HepG2 (cell line): ENCODE data around the gene ALK. TPM values are rescaled to one million over a fixed set of nuclear protein-coding genes. Genes with fewer than 3 reads are reported as not detected.

ENCODE experiments used
- ATAC-seq: fragments of 200-7000 bp; cut with Tn5 transposase; 3 replicates; pipeline ENCODE4 v1.9.1; 2020; ENCODE audit warnings: mild to moderate bottlenecking, moderate library complexity
- BruUV-seq: library from RNA; stranded (reverse); fragments of 400-500 nt; replicated peaks from 2 replicates; lab custom pipeline; 2021; lab: Mats Ljungman, UMichigan
- CTCF ChIA-PET: fragments of 300-600 bp; formaldehyde crosslinking; extraction: SDS; loops from one replicate; lab custom pipeline; 2021; ENCODE audit warnings: low total read pairs, inconsistent platforms, low intra/inter-chr PET ratio; lab: Yijun Ruan, JAX
- POLR2A ChIA-PET: fragments of 350-600 bp; sonication (Branson Sonifier 250); formaldehyde crosslinking; loops from one replicate; lab custom pipeline; 2020; ENCODE audit warnings: antibody characterized with exemption, inconsistent platforms; lab: Yijun Ruan, JAX
- DNase-seq: peaks from one replicate; pipeline ENCODE4 v3.0.0-alpha.2; 2015; ENCODE audit warnings: low spot score
- FAIRE-seq: peaks from 3 replicates; lab custom pipeline; 2011; peaks lifted over from hg19 to GRCh38; lab: Jason Lieb, UNC
- H2AFZ ChIP-seq: one replicate; pipeline ENCODE4 v1.6.1; 2011; ENCODE audit warnings: low read length, inconsistent platforms
- H3K27ac ChIP-seq: fragments of 300-600 bp; 3 replicates; pipeline ENCODE4 v1.8.0; 2011; ENCODE audit warnings: mixed run types, mild to moderate bottlenecking, mixed read lengths, low read length, inconsistent platforms; ENCODE audit not compliant: insufficient read depth; ENCODE audit errors: extremely low read length
- H3K27me3 ChIP-seq, 2 experiments: fragments of 200-600 bp in 1 of 2; 2 replicates in 1 of 2; 3 replicates in 1 of 2; pipeline versions ENCODE4 v1.6.0 to v1.8.0; 2011; ENCODE audit warnings: low read length in 2 of 2, mild to moderate bottlenecking in 2 of 2, moderate library complexity in 2 of 2, inconsistent platforms in 1 of 2; ENCODE audit not compliant: insufficient read depth in 2 of 2, control insufficient read depth in 1 of 2
- H3K36me3 ChIP-seq, 2 experiments: fragments of 200-600 bp in 1 of 2; replicated peaks in 1 of 2; 2 replicates in 1 of 2; 3 replicates in 1 of 2; pipeline versions ENCODE4 v1.5.1 to v1.8.0; 2011; ENCODE audit warnings: low read length in 2 of 2, inconsistent platforms in 1 of 2; ENCODE audit not compliant: insufficient read depth in 2 of 2, control insufficient read depth in 1 of 2
- H3K4me1 ChIP-seq: 2 replicates; pipeline ENCODE4 v1.5.1; 2012; ENCODE audit warnings: low read length, inconsistent platforms; ENCODE audit not compliant: insufficient read depth
- H3K4me2 ChIP-seq: 2 replicates; pipeline ENCODE4 v1.6.0; 2011; ENCODE audit warnings: low read depth, low read length, inconsistent platforms
- H3K4me3 ChIP-seq, 3 experiments: fragments of 200-600 bp in 1 of 3; sonication (generic), shearing (Covaris generic) in 1 of 3; replicated peaks in 1 of 3; 2 replicates each; pipeline ENCODE4 v1.5.1; 2011 to 2016; ENCODE audit warnings: low read length in 3 of 3, inconsistent platforms in 2 of 3, low read depth in 2 of 3, mild to moderate bottlenecking in 2 of 3, control low read depth in 1 of 3, mixed read lengths in 1 of 3; ENCODE audit not compliant: insufficient read depth in 1 of 3
- H3K79me2 ChIP-seq: one replicate; pipeline ENCODE4 v1.6.1; 2011; ENCODE audit warnings: low read length, inconsistent platforms; ENCODE audit not compliant: insufficient read depth
- H3K9ac ChIP-seq: 2 replicates; pipeline ENCODE4 v1.6.0; 2011; ENCODE audit warnings: mild to moderate bottlenecking, low read depth, low read length, inconsistent platforms; ENCODE audit not compliant: insufficient read depth
- H3K9me3 ChIP-seq: 2 replicates; pipeline ENCODE4 v1.5.1; 2012; ENCODE audit warnings: mild to moderate bottlenecking, low read length
- H4K20me1 ChIP-seq: 2 replicates; pipeline ENCODE4 v1.6.0; 2011; ENCODE audit warnings: inconsistent platforms, mild to moderate bottlenecking, low read length, moderate library complexity; ENCODE audit not compliant: insufficient read depth
- ERF ChIP-seq: IDR thresholded peaks from 2 replicates; pipeline ENCODE4 v1.6.1; 2018; ENCODE audit warnings: missing biosample characterization, missing genetic modification reagents
- MATR3 ChIP-seq: sonication (generic); formaldehyde crosslinking; IDR thresholded peaks from 2 replicates; pipeline ENCODE4 v1.4.0; 2020; ENCODE audit warnings: missing genetic modification reagents
- NFATC3 ChIP-seq: sonication (generic); formaldehyde crosslinking; IDR thresholded peaks from 2 replicates; pipeline ENCODE4 v1.5.1; 2020; ENCODE audit warnings: mild to moderate bottlenecking, missing genetic modification reagents
- NFIB ChIP-seq: sonication (generic); formaldehyde crosslinking; IDR thresholded peaks from 2 replicates; pipeline ENCODE4 v1.9.0; 2021; ENCODE audit warnings: missing genetic modification reagents, mild to moderate bottlenecking, borderline replicate concordance
- PHF20 ChIP-seq: sonication (generic); formaldehyde crosslinking; IDR thresholded peaks from 2 replicates; pipeline ENCODE4 v1.5.0; 2020; ENCODE audit warnings: mild to moderate bottlenecking, missing genetic modification reagents
- RAD21 ChIP-seq: fragments of 450-650 bp; formaldehyde crosslinking; IDR thresholded peaks from 2 replicates; pipeline ENCODE4 v1.5.0; 2020; ENCODE audit warnings: mild to moderate bottlenecking
- RXRB ChIP-seq: IDR thresholded peaks from 2 replicates; pipeline ENCODE4 v1.6.1; 2016; ENCODE audit warnings: borderline replicate concordance, missing genetic modification reagents, missing compliant biosample characterization
- SKI ChIP-seq: fragments of 450-650 bp; IDR thresholded peaks from one replicate; pipeline ENCODE4 v1.6.1; 2018; ENCODE audit warnings: mild to moderate bottlenecking; ENCODE audit not compliant: partially characterized antibody
- ZFY ChIP-seq: sonication (generic); formaldehyde crosslinking; IDR thresholded peaks from 2 replicates; pipeline ENCODE4 v1.4.0; 2020; ENCODE audit warnings: missing genetic modification reagents
- ZKSCAN1 ChIP-seq: fragments of 150-350 bp; IDR thresholded peaks from 2 replicates; pipeline ENCODE4 v1.6.1; 2014; ENCODE audit warnings: low read length
- ZNF570 ChIP-seq: sonication (generic); formaldehyde crosslinking; IDR thresholded peaks from 2 replicates; pipeline ENCODE4 v1.4.0; 2020; ENCODE audit warnings: mild to moderate bottlenecking, missing genetic modification reagents, borderline replicate concordance
- ZNF672 ChIP-seq: sonication (generic); formaldehyde crosslinking; IDR thresholded peaks from 2 replicates; pipeline ENCODE4 v1.8.1; 2022; ENCODE audit warnings: missing genetic modification reagents
- WGBS: methylation state at CpG from one replicate; pipeline ENCODE4 v1.1.6; 2017; ENCODE audit warnings: low lambda C conversion rate; 5-methylcytosine and 5-hydroxymethylcytosine counted together
- in situ Hi-C: cut with HindIII; loops from 2 replicates; pipeline ENCODE4 v1.10.0; 2017; ENCODE audit warnings: low pct_unique_long_range_greater_than_20kb; ENCODE audit not compliant: extremely low pct_ligation_motif_present
- intact Hi-C: fragments of 100-400 bp; cut with micrococcal nuclease; formaldehyde crosslinking; loops from one replicate; pipeline ENCODE4 v1.10.0; 2022; ENCODE audit not compliant: unreplicated experiment
- polyA plus RNA-seq, 8 experiments: library from polyadenylated mRNA; depleted of rRNA in 3 of 8; stranded (reverse) in 7 of 8; unstranded in 1 of 8; fragments of >200 nt; fragmentation: Illumina TruSeq in 4 of 8; extraction: Trizol in 4 of 8; gene quantifications; 2 replicates each; pipeline versions ENCODE4 v1.2.1 to v1.2.3, GENCODE V29; 2011 to 2016; ENCODE audit warnings: low read depth in 4 of 8, missing spikeins in 1 of 8, mixed read lengths in 1 of 8; ENCODE audit not compliant: insufficient read depth in 1 of 8
- total RNA-seq, 5 experiments: library from RNA; depleted of rRNA; stranded (reverse); fragments of >200 nt; fragmentation: Illumina TruSeq; extraction: Trizol; gene quantifications; 2 replicates each; pipeline ENCODE4 v1.2.3, GENCODE V29; 2016; ENCODE audit warnings: low read depth in 1 of 5
- TF ChIP-seq, protein P1 (sequence below): fragments of 450-650 bp; IDR thresholded peaks from 2 replicates; pipeline ENCODE4 v1.6.1; 2017; ENCODE audit warnings: mild to moderate bottlenecking
- TF ChIP-seq, protein P2 (sequence below): sonication (generic); formaldehyde crosslinking; IDR thresholded peaks from 2 replicates; pipeline ENCODE4 v1.4.0; 2020; ENCODE audit warnings: low read depth, missing genetic modification reagents

The ALK gene
- total and polyA plus RNA-seq, 2 of the 13 experiments (the other 11 are each of a cell fraction or from before 2014, with no cell fraction given), result not detected

DNA sequence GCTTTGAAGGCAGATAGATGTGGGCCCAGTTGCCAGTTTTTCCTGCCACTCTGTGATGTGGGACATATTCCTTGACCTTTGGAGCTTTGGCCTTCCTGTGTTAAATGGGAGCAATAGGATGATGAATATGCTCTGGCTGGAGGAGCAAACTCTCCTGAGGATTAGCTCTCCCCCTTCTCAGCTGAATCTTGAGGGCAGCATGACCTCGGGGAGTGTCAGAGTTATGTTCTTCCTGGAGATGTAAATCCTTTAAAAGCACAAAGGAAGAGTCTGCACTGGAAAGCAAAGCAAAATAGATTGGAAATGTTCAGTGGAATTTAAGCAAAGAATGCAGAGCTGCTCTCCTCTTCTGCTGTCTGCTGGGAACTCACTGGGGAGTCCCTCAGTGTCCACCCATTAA is 160.1 kb downstream of the ALK start:
- in situ Hi-C loops, result no loop called here
- Histone ChIP-seq H3K9me3 (no peaks in the 10 kb centered on the region), H3K79me2 (no peaks in the 10 kb centered on the region), H3K27me3 (no peaks in the 10 kb centered on the region; a peak in 1 of 5 replicates), H3K36me3 (no peaks in the 10 kb centered on the region), H3K9ac (no peak overlapping the region)
- no peak for ATAC-seq
- CTCF ChIA-PET, result no interaction called here
- no TSS peak for BruUV-seq
- TF ChIP-seq MATR3 (CRISPR knock-in tag) (no peak), NFIB (CRISPR knock-in tag) (no peak), ERF (no peak), NFATC3 (CRISPR knock-in tag) (no peak), ZFY (CRISPR knock-in tag) (no peak), SKI (no peak), RAD21 (CRISPR knock-in tag) (no peak), RXRB (no peak), ZNF672 (CRISPR knock-in tag) (no peak), PHF20 (CRISPR knock-in tag) (no peak), ZNF570 (CRISPR knock-in tag) (no peak), ZKSCAN1 (no peak)
- TF ChIP-seq, protein P1, sequence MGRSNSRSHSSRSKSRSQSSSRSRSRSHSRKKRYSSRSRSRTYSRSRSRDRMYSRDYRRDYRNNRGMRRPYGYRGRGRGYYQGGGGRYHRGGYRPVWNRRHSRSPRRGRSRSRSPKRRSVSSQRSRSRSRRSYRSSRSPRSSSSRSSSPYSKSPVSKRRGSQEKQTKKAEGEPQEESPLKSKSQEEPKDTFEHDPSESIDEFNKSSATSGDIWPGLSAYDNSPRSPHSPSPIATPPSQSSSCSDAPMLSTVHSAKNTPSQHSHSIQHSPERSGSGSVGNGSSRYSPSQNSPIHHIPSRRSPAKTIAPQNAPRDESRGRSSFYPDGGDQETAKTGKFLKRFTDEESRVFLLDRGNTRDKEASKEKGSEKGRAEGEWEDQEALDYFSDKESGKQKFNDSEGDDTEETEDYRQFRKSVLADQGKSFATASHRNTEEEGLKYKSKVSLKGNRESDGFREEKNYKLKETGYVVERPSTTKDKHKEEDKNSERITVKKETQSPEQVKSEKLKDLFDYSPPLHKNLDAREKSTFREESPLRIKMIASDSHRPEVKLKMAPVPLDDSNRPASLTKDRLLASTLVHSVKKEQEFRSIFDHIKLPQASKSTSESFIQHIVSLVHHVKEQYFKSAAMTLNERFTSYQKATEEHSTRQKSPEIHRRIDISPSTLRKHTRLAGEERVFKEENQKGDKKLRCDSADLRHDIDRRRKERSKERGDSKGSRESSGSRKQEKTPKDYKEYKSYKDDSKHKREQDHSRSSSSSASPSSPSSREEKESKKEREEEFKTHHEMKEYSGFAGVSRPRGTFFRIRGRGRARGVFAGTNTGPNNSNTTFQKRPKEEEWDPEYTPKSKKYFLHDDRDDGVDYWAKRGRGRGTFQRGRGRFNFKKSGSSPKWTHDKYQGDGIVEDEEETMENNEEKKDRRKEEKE, result no peak
- TF ChIP-seq, protein P2, sequence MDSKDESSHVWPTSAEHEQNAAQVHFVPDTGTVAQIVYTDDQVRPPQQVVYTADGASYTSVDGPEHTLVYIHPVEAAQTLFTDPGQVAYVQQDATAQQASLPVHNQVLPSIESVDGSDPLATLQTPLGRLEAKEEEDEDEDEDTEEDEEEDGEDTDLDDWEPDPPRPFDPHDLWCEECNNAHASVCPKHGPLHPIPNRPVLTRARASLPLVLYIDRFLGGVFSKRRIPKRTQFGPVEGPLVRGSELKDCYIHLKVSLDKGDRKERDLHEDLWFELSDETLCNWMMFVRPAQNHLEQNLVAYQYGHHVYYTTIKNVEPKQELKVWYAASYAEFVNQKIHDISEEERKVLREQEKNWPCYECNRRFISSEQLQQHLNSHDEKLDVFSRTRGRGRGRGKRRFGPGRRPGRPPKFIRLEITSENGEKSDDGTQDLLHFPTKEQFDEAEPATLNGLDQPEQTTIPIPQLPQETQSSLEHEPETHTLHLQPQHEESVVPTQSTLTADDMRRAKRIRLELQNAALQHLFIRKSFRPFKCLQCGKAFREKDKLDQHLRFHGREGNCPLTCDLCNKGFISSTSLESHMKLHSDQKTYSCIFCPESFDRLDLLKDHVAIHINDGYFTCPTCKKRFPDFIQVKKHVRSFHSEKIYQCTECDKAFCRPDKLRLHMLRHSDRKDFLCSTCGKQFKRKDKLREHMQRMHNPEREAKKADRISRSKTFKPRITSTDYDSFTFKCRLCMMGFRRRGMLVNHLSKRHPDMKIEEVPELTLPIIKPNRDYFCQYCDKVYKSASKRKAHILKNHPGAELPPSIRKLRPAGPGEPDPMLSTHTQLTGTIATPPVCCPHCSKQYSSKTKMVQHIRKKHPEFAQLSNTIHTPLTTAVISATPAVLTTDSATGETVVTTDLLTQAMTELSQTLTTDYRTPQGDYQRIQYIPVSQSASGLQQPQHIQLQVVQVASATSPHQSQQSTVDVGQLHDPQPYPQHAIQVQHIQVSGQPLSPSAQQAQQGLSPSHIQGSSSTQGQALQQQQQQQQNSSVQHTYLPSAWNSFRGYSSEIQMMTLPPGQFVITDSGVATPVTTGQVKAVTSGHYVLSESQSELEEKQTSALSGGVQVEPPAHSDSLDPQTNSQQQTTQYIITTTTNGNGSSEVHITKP (CRISPR knock-in tag), result no peak
- TF ChIP-seq, all 625 proteins: peak for 0
- no peak overlapping the region for H3K4me2 ChIP-seq
- POLR2A ChIA-PET, result no interaction called here
- H4K20me1 ChIP-seq, result no peaks in the 10 kb centered on the region
- DNase-seq (no peak), FAIRE-seq (no peak)
- H3K27ac ChIP-seq, result no peak overlapping the region
- 0% methylated on average over 1 of the region's 1 CpG for WGBS
- no peaks in the 10 kb centered on the region for H3K4me1 ChIP-seq
- intact Hi-C loops, result no loop called here
- H2AFZ ChIP-seq, result no peak overlapping the region
- no peak overlapping the region for H3K4me3 ChIP-seq
